ENCODE results near the gene B4GALNT3.

DNA sequence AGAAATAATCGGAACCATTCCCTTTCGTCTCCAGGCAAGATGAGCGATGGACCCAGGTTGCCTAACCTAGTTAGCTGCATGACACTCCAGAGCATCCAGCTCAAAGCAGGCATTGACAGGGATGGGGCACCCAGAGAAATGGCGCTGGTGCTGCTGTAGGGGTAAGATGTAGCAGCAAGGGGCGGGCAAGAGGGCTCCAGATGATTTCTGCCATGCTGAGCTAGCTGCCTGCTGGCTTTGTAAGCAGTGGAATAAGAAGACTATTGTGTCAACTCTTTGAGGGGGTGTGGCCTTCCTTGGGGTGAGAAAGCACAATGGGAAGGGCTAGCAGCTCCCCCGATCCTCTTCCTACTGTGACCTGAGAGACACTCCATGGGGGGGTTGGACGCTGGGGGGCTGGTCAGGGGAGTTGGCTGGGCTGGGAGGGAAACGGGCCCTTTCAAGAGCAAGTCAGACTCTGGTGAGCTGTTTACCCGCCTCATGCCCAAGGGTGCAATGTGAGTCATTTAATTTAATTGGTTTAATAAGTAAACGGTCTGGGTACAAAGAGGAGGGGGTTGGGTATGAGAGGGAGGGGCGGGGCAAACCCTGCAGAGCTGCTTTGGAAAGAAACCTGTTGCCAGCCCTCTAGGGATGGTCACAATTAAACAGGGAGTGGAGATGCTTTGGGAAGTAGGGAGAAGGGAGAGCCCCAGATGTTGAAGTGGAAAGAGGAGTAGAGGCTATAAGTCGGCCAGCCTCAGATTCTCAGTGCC lies 50.5 kb downstream of the B4GALNT3 start:
- TF ChIP-seq, protein P1, sequence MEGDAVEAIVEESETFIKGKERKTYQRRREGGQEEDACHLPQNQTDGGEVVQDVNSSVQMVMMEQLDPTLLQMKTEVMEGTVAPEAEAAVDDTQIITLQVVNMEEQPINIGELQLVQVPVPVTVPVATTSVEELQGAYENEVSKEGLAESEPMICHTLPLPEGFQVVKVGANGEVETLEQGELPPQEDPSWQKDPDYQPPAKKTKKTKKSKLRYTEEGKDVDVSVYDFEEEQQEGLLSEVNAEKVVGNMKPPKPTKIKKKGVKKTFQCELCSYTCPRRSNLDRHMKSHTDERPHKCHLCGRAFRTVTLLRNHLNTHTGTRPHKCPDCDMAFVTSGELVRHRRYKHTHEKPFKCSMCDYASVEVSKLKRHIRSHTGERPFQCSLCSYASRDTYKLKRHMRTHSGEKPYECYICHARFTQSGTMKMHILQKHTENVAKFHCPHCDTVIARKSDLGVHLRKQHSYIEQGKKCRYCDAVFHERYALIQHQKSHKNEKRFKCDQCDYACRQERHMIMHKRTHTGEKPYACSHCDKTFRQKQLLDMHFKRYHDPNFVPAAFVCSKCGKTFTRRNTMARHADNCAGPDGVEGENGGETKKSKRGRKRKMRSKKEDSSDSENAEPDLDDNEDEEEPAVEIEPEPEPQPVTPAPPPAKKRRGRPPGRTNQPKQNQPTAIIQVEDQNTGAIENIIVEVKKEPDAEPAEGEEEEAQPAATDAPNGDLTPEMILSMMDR (IDR thresholded peaks at IDR 0.05; ENCODE audit: insufficient read depth, low read length) = no peak
- TF ChIP-seq POLR2AphosphoS5 (IDR thresholded peaks at IDR 0.05; ENCODE audit: low read depth) = no peak
- TF ChIP-seq, protein P2, sequence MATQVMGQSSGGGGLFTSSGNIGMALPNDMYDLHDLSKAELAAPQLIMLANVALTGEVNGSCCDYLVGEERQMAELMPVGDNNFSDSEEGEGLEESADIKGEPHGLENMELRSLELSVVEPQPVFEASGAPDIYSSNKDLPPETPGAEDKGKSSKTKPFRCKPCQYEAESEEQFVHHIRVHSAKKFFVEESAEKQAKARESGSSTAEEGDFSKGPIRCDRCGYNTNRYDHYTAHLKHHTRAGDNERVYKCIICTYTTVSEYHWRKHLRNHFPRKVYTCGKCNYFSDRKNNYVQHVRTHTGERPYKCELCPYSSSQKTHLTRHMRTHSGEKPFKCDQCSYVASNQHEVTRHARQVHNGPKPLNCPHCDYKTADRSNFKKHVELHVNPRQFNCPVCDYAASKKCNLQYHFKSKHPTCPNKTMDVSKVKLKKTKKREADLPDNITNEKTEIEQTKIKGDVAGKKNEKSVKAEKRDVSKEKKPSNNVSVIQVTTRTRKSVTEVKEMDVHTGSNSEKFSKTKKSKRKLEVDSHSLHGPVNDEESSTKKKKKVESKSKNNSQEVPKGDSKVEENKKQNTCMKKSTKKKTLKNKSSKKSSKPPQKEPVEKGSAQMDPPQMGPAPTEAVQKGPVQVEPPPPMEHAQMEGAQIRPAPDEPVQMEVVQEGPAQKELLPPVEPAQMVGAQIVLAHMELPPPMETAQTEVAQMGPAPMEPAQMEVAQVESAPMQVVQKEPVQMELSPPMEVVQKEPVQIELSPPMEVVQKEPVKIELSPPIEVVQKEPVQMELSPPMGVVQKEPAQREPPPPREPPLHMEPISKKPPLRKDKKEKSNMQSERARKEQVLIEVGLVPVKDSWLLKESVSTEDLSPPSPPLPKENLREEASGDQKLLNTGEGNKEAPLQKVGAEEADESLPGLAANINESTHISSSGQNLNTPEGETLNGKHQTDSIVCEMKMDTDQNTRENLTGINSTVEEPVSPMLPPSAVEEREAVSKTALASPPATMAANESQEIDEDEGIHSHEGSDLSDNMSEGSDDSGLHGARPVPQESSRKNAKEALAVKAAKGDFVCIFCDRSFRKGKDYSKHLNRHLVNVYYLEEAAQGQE (IDR thresholded peaks at IDR 0.05; ENCODE audit: insufficient replicate concordance, low read depth) = no peak
